GM19025 (cell line): ENCODE measurements around the gene TECPR1.

ENCODE experiments used
- ATAC-seq: cut with Tn5 transposase; IDR thresholded peaks from one replicate; pipeline ENCODE4 v1.9.1; 2021; ENCODE audit warnings: mild to moderate bottlenecking, low read depth, moderate library complexity; ENCODE audit not compliant: unreplicated experiment

TECPR1 gene

GRCh38 chr7:98230746-98231471 is 21.1 kb downstream of the TECPR1 start:
- ATAC-seq, result no peak

GRCh38 chr7:98229991-98230745 is 21.9 kb downstream of the TECPR1 start:
- ATAC-seq, result no peak

- no peak for ATAC-seq
Observed at GRCh38 chr7:98229441-98229840, 22.6 kb downstream of the TECPR1 start.

- ATAC-seq, result no peak
Observed at GRCh38 chr7:98228801-98229200, 23.2 kb downstream of the TECPR1 start.

- no peak for ATAC-seq
Observed at GRCh38 chr7:98227939-98228338, 24.1 kb downstream of the TECPR1 start.

- ATAC-seq, result no peak
Observed at GRCh38 chr7:98225913-98226614, 26.0 kb downstream of the TECPR1 start.

- ATAC-seq, result no peak
Observed at GRCh38 chr7:98224701-98225181, 27.3 kb downstream of the TECPR1 start.

GRCh38 chr7:98223898-98224700 is 27.9 kb downstream of the TECPR1 start:
- no peak for ATAC-seq

GRCh38 chr7:98223351-98223897 is 28.6 kb downstream of the TECPR1 start:
- no peak for ATAC-seq

GRCh38 chr7:98222533-98223195 is 29.4 kb downstream of the TECPR1 start:
- ATAC-seq, result no peak

GRCh38 chr7:98221611-98222532 is 30.2 kb downstream of the TECPR1 start:
- ATAC-seq, result no peak

- ATAC-seq, result peak; percentile 10
Observed at GRCh38 chr7:98219382-98219781, 32.6 kb downstream of the TECPR1 start.

GRCh38 chr7:98217623-98218582 is 34.1 kb downstream of the TECPR1 start:
- no peak for ATAC-seq

- ATAC-seq, result no peak
Observed at GRCh38 chr7:98216941-98217622, 35.0 kb downstream of the TECPR1 start.

GRCh38 chr7:98215561-98216495 is 36.2 kb downstream of the TECPR1 start:
- no peak for ATAC-seq

- no peak for ATAC-seq
Observed at GRCh38 chr7:98214811-98215321, 37.2 kb downstream of the TECPR1 start.
